Thyroid gland (tissue), 4 donors: ENCODE measurements around the gene GALK1.

Experiments
- POLR2A ChIP-seq, 2 donors: fragments of 450-650 bp; IDR thresholded peaks; one replicate each; pipeline ENCODE4 v1.6.1; 2017; ENCODE audit warnings: antibody characterized with exemption in 2 of 2, mild to moderate bottlenecking in 2 of 2, moderate library complexity in 1 of 2
- TF ChIP-seq, protein P1 (sequence below), 6 experiments: fragments of 200-600 bp in 3 of 6; fragments of 450-650 bp in 3 of 6; sonication (generic) in 3 of 6; IDR thresholded peaks; one replicate each; pipeline ENCODE4 v1.5.1; 2016 to 2019; ENCODE audit warnings: antibody characterized with exemption in 6 of 6, mild to moderate bottlenecking in 2 of 6, inconsistent platforms in 1 of 6, moderate library complexity in 1 of 6

DNA sequence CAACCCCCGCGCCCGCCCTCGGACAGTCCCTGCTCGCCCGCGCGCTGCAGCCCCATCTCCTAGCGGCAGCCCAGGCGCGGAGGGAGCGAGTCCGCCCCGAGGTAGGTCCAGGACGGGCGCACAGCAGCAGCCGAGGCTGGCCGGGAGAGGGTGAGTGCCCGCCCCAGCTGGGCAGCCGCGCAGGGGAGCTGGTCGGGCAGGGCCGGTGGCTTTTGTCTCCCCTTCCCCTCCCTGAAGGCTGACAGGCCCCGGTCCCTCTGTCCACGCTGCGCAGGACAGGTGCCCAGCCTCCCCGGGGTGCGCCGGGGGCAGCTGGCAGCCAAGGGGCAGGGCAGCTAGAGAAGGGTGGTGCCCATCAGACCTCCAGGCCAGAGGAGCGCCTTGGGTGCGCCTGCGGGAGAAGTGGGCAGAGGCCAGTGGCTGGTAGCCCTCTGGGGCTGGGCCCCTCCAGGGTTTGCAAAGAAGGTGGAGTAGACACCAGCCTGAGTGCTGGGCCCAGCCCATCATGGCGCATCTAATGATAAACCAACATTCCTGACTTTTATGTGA, 43.5 kb downstream of the GALK1 start:
- TF ChIP-seq POLR2A (IDR thresholded peaks at IDR 0.05) = no peak
- TF ChIP-seq, protein P1, sequence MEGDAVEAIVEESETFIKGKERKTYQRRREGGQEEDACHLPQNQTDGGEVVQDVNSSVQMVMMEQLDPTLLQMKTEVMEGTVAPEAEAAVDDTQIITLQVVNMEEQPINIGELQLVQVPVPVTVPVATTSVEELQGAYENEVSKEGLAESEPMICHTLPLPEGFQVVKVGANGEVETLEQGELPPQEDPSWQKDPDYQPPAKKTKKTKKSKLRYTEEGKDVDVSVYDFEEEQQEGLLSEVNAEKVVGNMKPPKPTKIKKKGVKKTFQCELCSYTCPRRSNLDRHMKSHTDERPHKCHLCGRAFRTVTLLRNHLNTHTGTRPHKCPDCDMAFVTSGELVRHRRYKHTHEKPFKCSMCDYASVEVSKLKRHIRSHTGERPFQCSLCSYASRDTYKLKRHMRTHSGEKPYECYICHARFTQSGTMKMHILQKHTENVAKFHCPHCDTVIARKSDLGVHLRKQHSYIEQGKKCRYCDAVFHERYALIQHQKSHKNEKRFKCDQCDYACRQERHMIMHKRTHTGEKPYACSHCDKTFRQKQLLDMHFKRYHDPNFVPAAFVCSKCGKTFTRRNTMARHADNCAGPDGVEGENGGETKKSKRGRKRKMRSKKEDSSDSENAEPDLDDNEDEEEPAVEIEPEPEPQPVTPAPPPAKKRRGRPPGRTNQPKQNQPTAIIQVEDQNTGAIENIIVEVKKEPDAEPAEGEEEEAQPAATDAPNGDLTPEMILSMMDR (IDR thresholded peaks at IDR 0.05) = no peak
